ENCODE results near the gene MAEA. TPM values are rescaled to one million over a fixed set of nuclear protein-coding genes. Genes with fewer than 3 reads are reported as not detected.

Gene MAEA
- total and polyA plus RNA-seq, 9 donors = 23.8 to 71.3 (median 56.7) TPM

- no peaks in the 10 kb centered on the region for H3K27me3 ChIP-seq
- H3K4me3 ChIP-seq = no peak overlapping the region
- no peaks in the 10 kb centered on the region for H3K4me1 ChIP-seq (ENCODE audit: insufficient read depth)
- H3K9me3 ChIP-seq = no peaks in the 10 kb centered on the region
- TF ChIP-seq EP300 (IDR thresholded peaks at IDR 0.05) = no peak
- no peak for TF ChIP-seq POLR2A (IDR thresholded peaks at IDR 0.05)
- TF ChIP-seq CTCF (IDR thresholded peaks at IDR 0.05) = no peak
- DNase-seq = peak in 2 of 5 donors; percentile 10 to 26
- no peaks in the 10 kb centered on the region for H3K36me3 ChIP-seq
- H3K27ac ChIP-seq = no peak overlapping the region
- 93% methylated on average over 29 to 42 of the region's 42 CpGs for WGBS, 3 donors
- intact Hi-C loops (cut with DNase I) = no loop called here
These were observed 84.4 kb downstream of the MAEA start for GRCh38 chr4:1373892-1374705.

GRCh38 chr4:1374706-1375045, 85.0 kb downstream of the MAEA start:
- Histone ChIP-seq H3K4me1 (ENCODE audit: insufficient read depth) (no peaks in the 10 kb centered on the region), H3K4me3 (no peak overlapping the region), H3K27me3 (no peaks in the 10 kb centered on the region), H3K9me3 (no peaks in the 10 kb centered on the region), H3K27ac (no peak overlapping the region), H3K36me3 (no peaks in the 10 kb centered on the region)
- TF ChIP-seq CTCF (IDR thresholded peaks at IDR 0.05) (no peak), EP300 (IDR thresholded peaks at IDR 0.05) (no peak), POLR2A (IDR thresholded peaks at IDR 0.05) (no peak)
- peak in 2 of 5 donors; percentile 10 to 26 for DNase-seq
- 92 to 94% (median 93%) methylated on average over 14 of the region's 14 CpGs for WGBS, 3 donors
- intact Hi-C loops (cut with DNase I) = no loop called here

- 93 to 95% (median 95%) methylated on average over 29 to 36 of the region's 36 CpGs for WGBS, 3 donors
- no peaks in the 10 kb centered on the region for H3K9me3 ChIP-seq
- intact Hi-C loops (cut with DNase I) = no loop called here
- H3K4me3 ChIP-seq = no peak overlapping the region
- no peaks in the 10 kb centered on the region for H3K4me1 ChIP-seq (ENCODE audit: insufficient read depth)
- TF ChIP-seq POLR2A (IDR thresholded peaks at IDR 0.05) (no peak), CTCF (IDR thresholded peaks at IDR 0.05) (no peak), EP300 (IDR thresholded peaks at IDR 0.05) (no peak)
- no peaks in the 10 kb centered on the region for H3K36me3 ChIP-seq
- H3K27ac ChIP-seq = no peak overlapping the region
- H3K27me3 ChIP-seq = no peaks in the 10 kb centered on the region
- peak in 1 of 5 donors; percentile 27 for DNase-seq
These were observed 85.5 kb downstream of the MAEA start for GRCh38 chr4:1375051-1375721.

GRCh38 chr4:1375761-1376322, 86.2 kb downstream of the MAEA start:
- peak in 3 of 5 donors; percentile 10 to 31 (median 20) for DNase-seq
- no peaks in the 10 kb centered on the region for H3K9me3 ChIP-seq
- H3K27ac ChIP-seq = no peak overlapping the region
- 86 to 93% (median 91%) methylated on average over 11 to 17 of the region's 17 CpGs for WGBS, 3 donors
- no peaks in the 10 kb centered on the region for H3K4me1 ChIP-seq (ENCODE audit: insufficient read depth)
- intact Hi-C loops (cut with DNase I) = no loop called here
- H3K27me3 ChIP-seq = no peaks in the 10 kb centered on the region
- TF ChIP-seq EP300 (IDR thresholded peaks at IDR 0.05) (no peak), POLR2A (IDR thresholded peaks at IDR 0.05) (no peak), CTCF (IDR thresholded peaks at IDR 0.05) (no peak)
- no peak overlapping the region for H3K4me3 ChIP-seq
- no peaks in the 10 kb centered on the region for H3K36me3 ChIP-seq

Measured in ovary (tissue), 9 donors.